CD4-positive, alpha-beta T cell treated with Interleukin-15 for 4 hours (primary cell): ENCODE measurements around the gene BCAP31.
"Not testable (repeated sequence)": the region's sequence is repeated elsewhere in the genome, so short reads cannot be mapped to it uniquely, and the experiment has no call there.

Experiments used
- DNase-seq: peaks from one replicate; pipeline ENCODE4 v3.0.0-alpha.2; 2020; ENCODE audit warnings: low spot score

BCAP31 gene

DNA sequence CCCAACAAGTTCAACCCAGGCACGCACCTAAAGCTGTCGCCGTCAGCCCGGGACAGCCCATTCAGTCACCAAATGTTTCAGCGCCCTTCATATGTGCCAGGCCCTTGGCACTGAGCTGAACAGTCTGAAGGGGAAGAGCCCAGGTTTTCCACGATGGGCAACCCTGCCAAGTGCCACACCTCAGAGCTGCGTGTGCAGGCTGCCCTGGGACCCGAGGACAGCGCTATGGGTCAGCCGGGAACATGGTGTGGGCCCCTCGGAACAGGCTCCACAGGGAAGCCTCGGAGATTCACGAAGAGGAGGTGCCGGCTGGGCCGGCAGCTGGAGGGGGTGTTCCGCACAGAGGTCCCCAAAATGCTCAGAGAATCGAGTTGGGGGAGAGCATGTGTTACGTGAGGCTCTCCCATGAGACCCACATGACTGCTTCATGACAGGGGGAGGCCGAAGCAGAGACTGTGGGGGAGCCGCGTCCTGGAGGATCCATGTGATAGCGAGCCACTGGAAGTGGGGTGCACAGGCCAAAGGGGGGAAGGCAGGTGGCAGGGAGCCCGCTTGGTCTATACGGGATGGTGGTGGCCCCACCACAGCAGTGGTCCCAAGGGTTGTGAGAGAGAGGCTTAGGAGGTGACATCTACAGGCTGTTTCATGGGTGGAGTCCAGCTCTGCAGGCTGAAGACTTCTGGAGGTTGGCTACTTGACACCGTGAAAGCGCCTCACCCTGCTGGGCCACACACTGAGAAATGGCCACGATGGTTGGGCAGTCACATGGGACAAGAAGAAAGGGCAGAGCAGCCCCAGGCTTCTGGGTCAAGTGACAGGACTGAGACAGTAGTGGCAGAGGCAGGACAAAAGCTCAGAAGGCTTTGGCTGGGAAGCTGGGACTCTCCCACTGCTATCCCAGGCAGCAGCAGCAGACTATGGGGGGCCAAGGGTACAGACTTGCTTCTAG, 14.2 kb downstream of the BCAP31 start:
- no peak for DNase-seq

DNA sequence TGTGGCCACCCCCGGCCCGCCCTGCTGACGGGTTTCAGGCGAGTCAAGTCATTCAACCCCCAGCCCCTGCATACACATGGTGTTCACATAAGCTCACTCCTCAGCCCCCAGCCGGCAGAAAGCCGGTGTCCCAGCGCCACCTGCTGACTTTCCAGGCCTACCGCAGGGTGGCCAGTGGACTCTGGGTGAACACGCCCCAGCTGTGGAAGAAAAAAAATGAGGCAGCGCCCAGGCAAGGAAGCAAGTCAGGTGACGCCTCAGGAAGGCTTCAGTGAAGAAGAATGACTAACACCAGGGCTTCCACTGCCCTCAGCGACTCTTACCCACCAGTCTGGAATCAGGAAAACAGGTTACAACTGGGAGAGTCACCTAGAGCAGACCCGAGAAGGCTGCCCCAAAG, 15.8 kb downstream of the BCAP31 start:
- peak; percentile 34 for DNase-seq

DNA sequence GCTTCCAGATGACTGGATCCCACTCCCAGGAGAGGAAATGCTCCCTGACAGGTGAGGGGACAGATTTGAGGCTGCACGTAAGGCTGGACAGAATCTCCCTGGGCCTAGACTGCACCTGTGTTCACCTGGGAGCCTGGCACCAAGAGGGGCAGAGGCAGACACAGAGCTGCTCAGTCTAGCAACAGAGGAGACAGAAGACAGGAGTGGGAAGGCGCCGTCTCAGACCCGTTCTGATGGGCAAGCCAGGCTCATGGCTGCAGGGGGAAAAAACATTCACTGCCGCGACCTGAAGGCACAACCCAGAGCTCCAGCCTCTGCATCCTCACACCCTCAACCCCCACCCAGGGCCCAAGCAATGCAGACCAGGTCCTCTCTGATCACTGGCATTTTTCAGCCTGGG, 16.8 kb downstream of the BCAP31 start:
- DNase-seq, result no peak

DNA sequence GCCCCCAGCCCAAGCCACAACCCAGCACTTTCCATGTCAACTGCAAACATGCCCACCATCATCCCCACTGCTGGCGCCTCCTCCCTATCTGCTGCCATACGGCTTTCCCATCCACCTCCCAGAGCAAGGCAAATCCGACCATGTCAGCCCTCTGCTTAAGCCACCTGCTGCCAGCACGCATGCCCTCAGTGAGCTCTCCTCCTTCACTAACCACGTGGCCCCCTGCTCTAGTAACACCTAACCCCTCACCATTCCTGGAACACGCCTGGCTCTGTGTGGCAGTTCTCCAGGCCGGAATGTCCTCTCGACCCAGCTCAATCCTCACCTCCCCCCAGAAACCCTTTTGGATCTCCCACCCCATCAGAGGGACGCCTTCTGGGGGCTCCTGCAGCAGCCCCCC, 17.4 kb downstream of the BCAP31 start:
- DNase-seq, result no peak

DNA sequence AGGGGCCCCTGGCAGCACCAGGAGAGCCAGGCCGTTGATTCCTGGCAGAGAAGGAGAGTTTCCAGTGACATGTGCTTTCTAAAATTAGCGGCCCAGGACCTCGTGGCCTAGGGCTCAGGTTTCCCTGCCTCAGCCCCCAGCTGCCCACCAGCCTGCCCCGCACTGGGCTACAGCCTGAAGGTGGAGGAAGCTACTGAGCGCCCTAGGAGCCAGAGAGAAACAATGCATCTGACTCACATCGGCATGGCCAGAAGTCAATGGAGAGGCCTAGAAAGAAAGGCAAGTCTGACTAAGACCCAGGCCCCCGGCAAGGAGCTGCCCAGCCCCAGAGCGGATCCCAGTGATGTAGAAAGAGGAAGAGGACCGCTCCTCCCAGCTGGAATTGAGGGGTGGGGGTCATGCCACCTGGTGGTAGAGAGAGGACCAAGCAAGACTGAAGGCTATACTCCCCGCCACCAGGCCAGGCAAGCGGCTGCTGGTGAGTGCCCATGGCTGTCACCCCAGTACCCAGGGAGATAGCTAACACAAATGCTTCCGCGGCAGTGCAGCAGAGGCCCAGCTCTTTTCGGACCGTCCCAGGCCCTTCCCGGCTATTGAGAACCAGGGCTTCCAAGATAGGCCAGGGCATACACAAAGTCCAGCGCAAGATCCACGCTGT, 18.7 kb downstream of the BCAP31 start:
- DNase-seq, result not testable (repeated sequence)

DNA sequence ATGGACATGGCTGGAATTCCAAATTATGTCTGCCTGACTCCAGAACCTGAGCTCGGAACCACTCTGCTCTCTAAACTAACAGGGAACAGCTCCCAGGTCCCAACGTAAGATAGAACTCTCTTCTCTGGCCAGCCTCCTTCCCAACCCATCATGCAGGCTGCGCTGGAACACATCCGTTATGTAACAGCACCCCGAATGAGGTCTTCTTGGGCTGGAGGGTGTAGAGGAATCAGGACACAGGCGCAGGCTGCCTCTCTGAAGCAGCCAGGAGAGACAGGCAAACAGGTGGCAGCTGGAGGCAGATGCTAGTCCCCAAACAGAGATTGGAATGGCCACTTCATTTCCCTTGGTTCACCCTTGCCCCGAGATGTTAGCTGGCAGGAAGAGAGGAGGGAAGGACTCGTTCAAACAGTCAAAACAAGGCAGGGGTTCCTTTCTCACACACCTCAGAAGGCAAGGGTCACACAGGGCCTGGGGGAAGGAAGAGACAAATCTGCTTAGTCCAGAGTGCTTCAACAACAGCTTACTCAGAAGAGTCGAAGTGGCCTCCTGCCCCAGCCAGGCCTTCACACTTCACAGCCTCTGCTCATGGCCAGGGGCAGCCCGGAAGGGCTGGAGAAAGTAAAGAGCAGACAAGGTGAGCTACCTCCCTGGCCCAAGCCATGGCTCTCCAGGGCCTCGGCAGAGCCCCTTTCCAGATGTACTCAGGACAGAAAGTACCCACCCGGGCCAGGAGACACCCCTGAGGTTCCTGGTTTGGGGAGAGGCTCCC, 19.4 kb downstream of the BCAP31 start:
- DNase-seq, result not testable (repeated sequence)

DNA sequence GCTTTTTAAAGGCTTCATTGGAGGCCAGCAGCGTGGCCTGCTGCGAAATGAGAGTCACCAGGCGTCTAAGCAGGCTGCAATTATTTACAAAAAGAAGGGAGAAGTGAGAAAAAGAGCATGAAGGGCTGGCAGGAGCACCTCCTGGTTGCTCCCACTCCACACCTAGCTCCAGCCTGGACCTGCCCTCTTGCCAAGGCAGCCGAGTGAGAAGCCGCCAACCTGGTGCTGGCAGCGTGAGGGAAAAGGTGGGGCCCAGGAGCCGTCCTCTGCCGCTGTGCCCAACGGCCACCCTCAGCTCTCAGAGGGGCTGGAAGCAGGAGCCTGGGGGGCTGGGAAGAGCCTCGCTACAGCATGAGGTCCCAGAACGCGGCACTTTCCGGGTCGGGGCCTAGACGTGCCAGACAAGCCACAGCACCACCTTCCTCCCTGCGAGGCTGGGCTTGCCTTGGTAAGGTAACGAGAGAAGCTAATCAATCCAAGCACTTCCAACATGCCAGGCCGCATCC, 20.1 kb downstream of the BCAP31 start:
- no peak for DNase-seq

DNA sequence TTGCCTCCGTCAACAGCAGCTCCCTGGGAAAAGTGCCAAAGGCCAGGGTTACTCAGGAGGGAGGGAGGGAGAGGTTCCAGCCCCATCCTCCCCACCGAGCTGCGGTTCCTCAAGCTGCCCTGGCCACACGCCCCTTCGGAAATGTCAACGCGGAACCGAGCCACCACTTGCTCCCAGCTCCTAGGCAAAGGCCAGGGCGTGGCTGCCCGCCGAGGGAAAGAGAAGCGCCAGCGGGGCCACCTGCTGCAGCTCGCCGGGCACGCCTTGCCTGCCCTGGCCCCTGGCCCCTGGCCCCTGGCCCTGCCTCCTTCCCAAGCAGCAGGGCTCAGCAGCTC, 21.2 kb downstream of the BCAP31 start:
- no peak for DNase-seq

DNA sequence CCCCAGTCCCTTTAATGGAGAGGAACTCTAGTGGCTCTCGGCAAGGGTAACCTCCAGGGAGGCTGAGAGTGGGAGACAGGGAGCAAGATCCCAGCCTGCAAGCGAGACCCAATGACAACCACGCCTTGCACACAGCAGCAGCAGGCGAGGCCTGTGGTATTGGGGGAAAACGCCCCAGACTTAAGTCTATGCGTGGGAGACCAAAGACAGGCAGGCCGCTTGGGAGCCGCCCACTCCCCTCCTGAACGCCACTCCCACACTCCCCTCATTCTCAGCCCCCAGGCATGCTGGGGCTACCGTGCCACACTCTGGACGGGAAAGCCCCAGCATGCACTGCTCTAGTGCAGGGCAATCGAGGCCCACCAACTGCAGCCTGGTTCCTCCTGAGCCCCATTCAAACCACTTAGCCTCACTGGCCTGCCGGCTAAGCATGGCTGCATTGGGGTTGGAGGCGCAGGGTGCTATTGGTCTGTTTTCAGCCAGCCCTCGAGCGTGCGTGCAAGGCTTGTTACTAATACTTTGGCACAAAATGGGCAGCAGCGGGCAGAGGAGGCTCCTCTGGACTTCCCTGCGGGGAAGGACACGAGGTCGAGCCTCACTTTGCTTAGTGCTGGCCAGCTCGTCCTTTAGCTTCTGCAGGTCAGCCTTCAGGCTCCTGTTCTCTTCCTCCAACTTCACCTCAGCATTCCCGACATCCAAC, 21.7 kb downstream of the BCAP31 start:
- no peak for DNase-seq

DNA sequence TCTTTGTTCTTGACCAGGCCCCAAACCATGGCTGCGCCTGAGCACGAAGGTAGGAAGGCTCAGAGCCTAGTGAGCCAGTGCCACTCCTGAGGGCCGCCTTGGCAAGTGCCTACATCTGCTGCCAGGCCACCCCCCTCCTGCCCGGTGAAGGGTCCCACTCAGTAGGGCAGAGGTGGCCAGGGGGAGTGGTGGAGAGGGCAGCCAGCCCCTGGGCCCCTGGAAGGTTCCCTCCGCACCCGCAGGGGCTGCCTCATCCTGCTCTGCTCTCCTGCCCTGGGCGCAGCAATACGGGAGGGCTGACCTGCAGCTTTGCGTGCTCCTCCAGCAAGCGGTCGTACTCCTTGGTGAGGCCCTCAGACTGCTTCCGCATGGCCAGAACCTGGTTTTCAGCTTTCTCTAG, 22.5 kb downstream of the BCAP31 start:
- DNase-seq, result no peak

DNA sequence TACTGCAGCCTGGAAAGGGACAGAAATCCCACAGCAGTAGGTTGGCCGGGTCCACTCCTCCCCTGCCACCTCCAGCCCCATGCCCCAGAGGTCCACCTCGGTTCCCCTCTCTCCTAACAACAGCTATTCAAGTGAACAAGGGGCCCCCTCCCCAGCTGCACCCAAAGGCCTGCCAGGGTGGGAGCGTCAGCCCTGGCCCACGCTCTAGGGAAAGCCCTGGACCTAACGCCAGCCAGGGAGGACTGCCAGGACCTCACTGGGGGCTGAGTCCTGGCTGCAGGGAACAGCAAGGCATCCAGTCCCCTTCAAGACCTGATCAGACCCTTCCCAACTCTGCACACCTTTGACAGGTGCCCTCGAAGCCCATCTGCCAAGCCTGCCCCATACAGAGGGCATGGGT, 23.2 kb downstream of the BCAP31 start:
- DNase-seq, result no peak

DNA sequence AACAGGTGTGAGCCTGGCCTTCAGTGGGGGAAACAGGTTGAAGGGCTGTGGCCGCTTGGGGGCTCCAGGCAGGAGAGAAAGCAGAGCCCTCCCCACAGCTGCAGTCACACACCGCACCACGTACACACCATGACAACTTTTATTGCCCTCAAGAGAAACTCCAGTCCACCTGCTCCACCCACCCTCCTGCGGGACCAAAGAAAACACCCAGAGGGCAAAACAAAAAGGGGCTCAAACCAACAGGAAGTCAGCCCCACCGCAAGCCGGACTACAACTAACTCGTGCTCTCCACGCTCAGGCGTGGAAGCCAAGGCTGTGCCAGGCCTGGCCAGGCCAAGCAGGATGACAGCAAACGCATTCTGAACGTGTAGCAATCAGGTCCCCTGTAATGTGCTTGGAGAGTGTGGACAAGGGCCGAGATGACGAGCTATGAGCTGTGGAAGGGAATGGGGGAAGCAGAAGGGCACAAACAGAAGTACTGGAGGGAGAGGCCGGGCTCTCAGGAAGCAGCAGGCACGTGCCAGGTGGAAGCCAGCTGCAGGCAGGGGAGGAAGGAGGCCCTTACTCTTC, 23.7 kb downstream of the BCAP31 start:
- DNase-seq, result no peak

DNA sequence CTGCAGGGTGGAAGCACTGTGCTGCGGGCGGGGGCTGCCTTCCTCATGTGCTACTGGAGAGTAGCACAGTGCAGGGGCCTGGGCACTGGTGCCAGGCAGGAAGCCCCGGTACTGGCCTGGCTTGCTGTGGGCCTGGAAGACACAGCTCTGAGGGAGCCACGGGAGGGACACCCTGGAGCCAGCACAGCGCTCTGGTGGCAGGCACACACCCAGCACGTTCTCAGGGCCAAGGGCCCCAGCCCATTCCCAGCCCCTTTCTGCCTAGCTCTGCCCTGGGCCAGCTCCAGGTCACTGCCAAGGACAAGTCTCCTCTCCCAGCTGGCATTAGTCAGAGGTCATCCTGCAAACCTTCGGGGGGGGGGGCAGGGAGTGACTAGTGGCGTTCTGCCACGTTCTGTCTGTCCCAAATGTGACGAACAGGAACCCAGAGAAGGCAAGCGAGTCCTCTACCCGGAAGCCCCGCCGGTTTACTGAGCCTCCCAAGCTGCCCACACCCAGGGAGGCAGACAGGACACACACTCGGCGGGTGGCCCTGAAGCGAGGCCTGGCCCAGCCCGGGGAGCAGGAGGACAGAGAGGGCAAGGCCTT, 24.3 kb downstream of the BCAP31 start:
- not testable (repeated sequence) for DNase-seq

DNA sequence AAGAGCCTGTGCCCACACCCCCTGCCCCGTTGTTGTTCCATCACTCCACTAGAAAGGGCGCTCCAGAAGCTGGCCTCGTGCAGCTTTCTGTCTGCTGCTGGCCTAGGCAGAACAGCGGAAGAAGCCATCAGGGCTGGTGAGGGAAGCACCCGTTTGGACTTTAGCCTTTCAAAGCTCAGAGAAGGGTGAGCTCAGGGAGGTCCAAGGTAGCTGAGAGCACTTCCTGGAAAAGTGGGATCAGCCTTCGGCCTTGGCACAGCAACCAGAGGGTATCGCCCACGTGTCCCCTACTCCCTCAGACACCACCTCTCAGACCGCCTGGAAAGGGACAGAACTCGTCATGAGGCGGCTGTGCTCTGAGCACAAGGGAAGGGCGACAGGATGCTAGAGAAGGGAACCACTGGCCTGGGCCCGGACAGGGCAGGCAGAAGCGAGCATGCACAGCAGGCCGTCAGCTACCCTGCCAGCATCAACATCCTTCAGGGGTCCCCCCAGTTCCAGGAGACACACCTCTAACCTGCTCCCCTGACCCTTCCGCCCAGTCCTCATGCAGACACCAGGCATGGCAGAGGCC, 24.9 kb downstream of the BCAP31 start:
- DNase-seq, result not testable (repeated sequence)

DNA sequence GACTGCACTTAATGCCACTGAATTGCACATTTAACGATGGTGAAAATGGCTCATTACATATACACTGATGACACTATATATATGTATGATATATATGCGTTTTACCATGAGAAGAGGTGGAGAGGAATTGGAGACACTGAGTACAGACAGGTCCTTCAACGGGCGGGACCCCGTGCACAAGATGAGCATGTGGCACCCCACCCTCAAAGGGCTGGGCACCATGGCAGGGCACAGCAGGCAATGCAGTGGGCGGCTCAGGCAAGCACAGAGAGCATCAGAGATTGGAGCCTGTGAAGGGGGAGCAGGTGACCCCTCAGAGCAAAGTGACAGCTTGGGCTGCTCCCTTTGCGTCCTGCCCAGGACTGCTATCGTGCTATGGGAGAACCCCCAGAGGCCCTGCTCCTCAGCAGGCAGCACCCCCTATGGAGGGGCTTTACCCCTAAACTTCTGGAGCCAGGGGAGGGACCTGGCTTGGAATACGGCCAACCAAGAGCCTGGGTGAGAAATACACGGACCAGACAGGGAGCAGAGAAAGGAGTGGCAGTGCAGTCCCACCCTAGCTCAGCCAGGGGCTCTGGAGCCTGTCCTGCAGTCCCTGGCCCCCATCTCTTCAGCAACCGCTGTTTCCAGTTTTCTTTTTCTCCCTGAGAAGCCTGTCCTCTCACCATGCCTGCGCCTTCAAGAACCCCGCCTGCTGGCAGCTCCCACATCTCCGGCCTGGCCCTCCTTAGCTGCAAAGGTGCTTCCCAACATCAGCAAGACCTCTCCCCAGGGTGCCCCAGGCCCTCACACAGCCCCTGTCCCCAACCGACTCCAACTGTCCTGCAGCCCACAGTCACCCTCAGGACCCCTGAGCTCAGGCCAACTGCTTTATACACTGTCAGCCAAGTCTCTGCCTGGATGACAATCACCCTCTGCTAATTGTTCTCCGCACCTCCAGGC, 26.0 kb downstream of the BCAP31 start:
- no peak for DNase-seq

DNA sequence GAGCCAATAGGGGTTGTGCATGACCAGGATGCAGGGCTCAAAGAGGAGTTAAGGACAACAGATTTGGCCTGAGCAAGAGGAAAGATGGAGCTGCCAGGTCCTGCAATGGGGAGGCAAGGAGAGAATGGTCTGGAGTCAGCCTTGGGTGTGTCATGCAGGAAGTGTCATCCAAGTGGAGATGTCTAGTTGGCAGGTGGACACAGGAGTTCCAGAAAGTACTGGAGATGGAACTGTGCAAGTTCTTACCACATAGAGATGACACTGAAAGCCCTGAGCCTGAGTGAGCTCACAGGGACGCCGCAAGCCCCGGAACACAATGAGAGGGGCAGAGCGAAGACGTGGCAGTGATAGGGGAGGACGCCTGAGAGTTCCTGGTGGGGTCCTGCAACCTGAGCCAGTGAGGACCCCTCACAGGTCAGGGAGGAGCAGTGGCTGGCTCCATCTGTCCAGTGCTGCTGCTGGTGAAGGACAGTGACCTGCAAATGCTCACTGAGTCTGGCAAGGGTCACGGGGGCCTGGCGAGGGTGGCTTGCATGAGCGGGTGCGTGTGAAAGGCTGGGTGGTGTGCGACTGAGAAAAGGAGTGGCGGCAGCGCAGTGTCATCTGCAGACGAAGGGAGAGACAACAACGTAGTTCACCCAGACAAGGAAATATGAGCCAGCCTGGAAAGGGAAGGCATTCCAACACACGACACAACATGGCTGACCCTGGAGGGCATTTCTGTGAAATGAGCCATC, 27.0 kb downstream of the BCAP31 start:
- DNase-seq, result not testable (repeated sequence)

DNA sequence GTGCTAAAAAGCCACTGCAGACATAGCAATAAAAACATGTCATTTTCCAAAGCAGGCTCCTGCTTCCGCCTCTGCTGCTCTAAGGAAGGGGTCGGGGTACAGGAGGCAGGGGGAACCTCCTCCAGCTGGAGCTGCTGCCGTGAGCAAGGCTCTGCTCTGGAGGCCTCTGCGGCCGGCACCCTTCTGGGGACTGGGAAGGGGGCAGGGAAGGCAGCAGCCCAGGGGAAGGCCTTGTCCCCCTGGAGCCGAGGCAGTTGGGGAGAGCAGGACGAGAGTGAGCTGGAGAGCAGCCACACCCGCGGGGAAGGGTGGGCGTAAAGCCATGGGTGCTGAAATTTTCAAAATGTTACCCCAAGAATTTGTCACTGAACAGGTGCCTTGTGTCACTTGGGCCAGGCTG, 27.6 kb downstream of the BCAP31 start:
- not testable (repeated sequence) for DNase-seq

DNA sequence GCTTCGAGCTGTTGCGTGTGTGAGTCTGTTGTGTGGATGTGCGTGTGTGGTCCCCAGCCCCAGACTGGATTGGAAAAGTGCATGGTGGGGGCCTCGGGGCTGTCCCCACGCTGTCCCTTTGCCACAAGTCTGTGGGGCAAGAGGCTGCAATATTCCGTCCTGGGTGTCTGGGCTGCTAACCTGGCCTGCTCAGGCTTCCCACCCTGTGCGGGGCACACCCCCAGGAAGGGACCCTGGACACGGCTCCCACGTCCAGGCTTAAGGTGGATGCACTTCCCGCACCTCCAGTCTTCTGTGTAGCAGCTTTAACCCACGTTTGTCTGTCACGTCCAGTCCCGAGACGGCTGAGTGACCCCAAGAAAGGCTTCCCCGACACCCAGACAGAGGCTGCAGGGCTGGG, 28.1 kb downstream of the BCAP31 start:
- DNase-seq, result no peak

DNA sequence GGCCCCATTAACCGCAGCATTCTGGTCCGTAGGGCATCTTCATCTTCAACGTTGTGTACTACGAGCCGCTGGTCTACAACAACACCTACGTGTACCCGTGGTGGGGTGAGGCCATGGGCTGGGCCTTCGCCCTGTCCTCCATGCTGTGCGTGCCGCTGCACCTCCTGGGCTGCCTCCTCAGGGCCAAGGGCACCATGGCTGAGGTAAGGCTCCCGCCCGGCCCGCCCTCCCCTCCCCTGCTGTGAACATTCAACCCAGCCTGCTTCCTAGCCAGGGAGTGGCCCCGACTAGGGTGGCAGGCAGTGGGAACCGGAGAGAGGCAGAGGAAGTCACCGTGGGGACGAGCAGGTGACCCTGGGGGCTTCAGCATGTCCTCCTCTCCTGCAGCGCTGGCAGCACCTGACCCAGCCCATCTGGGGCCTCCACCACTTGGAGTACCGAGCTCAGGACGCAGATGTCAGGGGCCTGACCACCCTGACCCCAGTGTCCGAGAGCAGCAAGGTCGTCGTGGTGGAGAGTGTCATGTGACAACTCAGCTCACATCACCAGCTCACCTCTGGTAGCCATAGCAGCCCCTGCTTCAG, 29.4 kb downstream of the BCAP31 start:
- no peak for DNase-seq
